DMS153 treated with DMSO at 0.1 percent for 48 hours (cell line): ENCODE results near the gene KCNH2.
"Not testable (repeated sequence)": the region's sequence is repeated elsewhere in the genome, so short reads cannot be mapped to it uniquely, and the experiment has no call there.

Source experiments
- DNase-seq: peaks from one replicate; lab custom pipeline; 2025; ENCODE audit not compliant: unreplicated experiment; lab: John Stamatoyannopoulos, UW

The KCNH2 gene, protein sequence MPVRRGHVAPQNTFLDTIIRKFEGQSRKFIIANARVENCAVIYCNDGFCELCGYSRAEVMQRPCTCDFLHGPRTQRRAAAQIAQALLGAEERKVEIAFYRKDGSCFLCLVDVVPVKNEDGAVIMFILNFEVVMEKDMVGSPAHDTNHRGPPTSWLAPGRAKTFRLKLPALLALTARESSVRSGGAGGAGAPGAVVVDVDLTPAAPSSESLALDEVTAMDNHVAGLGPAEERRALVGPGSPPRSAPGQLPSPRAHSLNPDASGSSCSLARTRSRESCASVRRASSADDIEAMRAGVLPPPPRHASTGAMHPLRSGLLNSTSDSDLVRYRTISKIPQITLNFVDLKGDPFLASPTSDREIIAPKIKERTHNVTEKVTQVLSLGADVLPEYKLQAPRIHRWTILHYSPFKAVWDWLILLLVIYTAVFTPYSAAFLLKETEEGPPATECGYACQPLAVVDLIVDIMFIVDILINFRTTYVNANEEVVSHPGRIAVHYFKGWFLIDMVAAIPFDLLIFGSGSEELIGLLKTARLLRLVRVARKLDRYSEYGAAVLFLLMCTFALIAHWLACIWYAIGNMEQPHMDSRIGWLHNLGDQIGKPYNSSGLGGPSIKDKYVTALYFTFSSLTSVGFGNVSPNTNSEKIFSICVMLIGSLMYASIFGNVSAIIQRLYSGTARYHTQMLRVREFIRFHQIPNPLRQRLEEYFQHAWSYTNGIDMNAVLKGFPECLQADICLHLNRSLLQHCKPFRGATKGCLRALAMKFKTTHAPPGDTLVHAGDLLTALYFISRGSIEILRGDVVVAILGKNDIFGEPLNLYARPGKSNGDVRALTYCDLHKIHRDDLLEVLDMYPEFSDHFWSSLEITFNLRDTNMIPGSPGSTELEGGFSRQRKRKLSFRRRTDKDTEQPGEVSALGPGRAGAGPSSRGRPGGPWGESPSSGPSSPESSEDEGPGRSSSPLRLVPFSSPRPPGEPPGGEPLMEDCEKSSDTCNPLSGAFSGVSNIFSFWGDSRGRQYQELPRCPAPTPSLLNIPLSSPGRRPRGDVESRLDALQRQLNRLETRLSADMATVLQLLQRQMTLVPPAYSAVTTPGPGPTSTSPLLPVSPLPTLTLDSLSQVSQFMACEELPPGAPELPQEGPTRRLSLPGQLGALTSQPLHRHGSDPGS

DNA sequence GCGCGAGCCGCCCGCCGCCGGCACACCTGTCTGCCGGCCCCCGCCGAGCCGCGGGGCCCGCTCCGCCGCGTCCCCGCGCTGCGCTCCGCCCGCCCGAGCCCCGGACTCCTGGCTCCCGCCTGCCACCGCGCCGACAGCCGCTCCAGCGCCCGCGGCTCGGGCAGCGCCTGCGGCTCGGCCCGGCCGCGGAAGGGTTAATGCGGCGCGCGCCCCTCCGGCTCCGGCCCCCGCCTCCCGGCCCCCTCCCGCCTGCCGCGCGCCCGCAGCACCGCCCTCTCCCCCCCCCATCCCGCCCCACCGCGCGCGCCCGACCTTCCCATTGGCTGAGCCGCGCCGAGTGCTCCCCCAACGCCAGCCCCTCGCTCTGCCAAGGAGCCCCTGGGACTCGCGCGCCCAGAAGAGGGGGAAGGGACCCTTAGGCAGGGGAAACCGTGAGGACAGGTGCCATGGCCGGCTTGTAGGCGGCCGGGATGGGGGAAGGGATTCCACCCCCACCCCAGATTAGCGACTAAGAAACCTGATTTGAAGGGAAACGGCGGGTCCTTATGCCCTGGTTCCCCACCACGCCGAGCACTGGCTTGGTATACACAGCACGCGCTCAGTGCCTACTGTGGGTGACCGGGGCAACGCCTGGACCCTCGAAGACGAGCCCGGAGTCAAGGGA, at the start of gene KCNH2:
Gene KCNH2 (minus strand): TSS at position 196 of the 664 bp plus-strand sequence. CDS start 408 bp downstream, outside the sequence.
- peak; percentile 52 for DNase-seq

DNA sequence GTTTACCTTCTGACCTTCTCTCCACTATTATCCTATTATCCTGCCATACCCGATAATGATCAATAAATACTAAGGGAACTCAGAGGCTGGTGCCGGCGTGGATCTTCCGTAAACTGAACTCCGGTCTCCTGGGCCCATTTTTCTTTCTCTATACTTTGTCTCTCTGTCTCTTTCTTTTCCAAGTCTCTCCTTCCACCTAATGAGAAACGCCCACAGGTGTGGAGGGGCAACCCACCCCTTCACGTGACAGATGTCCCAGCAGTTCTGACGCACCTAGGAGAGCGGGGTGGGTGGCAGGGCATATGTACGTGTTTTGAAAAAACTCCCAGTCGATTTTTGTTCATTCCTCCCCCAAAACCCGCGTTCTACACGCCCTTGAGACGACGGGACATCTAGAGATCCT, 49.6 kb upstream of the KCNH2 start:
- not testable (repeated sequence) for DNase-seq

DNA sequence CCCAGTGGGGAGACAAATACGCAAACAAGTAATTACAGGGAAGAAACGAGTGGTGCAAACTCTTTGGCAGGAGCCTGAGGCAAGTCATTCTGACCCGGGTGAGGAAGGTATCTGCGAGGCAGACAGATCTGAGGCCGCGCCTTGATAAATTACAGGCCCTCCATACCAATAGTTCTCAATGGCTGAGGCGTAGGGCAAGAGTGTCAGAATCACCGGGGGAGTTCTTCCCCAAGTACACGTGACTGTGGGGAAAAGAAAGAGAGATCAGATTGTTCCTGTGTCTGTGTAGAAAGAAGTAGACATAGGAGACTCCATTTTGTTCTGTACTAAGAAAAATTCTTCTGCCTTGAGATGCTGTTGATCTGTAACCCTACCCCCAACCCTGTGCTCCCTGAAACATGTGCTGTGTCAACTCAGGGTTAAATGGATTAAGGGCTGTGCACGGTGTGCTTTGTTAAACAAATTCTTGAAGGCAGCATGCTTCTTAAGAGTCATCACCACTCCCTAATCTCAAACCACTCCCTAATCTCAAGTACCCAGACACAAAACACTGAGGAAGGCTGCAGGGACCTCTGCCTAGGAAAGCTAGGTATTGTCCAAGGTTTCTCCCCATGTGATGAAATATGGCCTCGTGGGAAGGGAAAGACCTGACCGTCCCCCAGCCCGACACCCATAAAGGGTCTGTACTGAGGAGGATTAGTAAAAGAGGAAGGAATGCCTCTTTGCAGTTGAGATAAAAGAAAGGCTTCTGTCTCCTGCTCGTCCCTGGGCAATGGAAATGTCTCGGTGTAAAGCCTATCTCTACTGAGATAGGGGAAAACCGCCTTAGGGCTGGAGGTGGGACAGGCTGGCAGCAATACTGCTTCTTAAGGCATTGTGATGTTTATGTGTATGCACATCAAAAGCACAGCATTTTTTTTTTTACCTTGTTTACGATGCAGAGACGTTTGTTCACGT, 48.9 kb upstream of the KCNH2 start:
- DNase-seq: not testable (repeated sequence)

DNA sequence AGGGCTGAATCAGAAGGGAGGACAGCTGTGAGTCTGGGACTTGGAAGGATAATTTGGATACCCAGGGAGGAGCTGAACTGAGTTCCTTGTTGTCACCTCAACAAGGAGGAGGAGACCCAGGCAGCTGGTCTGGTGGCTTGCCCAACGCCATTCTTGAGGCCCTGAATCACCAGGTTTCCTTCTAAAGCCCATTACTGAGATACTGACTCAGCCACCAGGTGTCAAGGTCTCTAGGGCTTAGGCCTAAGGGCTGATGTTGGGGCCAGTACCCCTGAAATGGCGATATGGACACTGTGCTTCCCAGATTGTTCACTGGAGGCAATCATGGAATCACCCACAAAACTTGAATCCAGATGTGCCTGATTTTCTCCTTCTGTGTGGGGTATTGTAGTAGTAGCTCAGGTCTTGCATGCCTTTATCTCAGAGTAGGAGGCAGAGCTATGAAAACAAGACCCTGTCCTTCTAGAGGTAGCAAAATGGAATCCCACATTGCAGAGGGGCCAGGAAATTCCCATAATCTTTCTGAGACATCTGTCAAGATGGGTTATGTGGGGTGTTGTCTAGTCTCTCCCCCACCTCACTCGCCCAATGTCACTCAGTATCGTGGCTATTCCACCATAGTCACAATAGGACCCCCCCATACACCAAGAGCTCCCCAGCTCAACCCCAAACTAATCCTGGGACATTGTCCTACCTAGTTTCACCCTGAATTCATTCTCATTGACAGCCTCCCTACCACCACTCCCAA, 48.0 kb upstream of the KCNH2 start:
- no peak for DNase-seq

DNA sequence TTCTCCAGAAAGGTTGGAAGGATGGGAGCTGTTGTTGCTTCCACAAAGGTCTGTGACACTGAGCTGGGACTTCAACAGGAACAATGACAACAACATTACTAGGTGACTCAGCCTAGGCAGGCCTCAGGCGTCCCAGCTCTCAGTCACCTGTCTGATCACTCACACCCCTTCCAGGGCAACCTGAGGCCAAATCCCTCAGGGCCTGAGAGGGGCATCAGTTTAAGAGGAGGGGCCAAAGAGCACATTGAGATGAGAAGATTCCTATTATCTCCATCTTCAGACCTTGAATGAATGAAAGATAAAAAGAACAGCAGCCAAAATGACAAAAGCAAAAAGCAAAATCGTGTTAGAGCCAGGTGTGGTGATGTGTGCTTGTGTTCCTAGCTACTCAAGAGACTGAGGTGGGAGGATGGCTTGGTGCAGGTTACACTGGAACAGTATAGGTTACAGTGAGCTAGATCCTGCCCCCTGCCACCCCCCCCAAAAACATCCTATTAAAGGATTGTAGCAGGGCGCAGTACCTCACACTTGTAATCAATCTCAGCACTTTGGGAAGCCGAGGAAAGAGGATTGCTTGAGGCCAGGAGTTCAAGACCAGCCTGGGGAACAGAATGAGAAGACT, 46.4 kb upstream of the KCNH2 start, which contains the start of gene ATG9B:
Gene ATG9B (minus strand): TSS at position 60 of the 622 bp plus-strand sequence. CDS start 71 bp downstream, outside the sequence.
- DNase-seq: no peak

DNA sequence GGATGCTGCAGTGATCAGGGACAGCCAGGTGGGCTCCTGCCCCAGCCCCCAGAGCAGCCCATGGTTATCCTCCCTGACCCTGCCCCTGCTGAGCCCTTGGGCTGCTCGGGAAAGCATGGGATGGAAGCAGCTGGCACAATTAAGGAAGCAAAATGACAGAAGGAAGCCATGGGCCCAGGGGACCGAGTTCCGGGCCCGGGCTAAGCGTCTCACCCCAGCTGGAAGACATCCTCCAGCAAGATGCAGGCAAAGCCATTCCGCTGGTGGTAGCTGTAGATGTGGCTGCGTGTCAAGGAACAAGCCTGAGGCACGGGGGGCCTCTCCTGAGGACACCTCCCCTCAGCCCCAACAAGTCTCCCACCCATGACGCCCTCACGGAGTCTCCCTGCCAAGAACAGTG, 45.1 kb upstream of the KCNH2 start:
- DNase-seq: no peak

DNA sequence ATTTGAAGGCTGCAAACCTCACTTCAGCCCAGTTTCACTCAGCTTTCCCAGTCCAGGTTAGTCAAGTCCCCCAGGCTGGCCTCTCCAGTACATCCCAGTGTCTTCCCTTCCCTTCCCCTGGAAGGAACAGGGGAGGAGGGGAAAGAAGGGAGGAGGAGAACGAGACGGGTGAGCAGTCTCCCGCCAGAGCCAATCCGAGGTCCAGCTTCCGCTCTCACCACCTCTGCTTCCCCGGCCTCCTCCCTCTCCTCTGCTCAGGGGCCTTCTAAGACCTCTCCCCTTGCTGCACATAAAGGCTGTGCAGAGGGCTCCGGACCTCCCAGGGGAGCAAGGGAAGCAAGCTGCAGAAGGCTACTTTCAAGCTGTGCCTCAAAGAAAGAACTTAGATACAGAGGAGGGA, 42.1 kb upstream of the KCNH2 start:
- no peak for DNase-seq

DNA sequence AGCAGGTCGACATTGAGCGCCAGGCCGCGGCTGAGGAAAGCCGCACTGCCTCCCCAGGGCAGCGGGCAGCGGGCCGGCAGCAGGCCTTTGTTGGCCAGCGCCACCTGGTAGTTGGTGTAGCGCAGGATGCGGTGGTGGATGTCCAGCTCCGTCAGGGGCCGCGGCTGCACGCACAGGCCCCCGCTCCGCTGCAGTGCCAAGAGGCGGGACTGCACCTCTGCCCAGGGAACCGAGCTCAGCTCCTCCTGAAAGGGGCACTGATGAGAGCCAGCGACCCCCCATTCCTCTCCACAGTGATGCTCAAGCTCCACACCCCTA, 41.0 kb upstream of the KCNH2 start:
- DNase-seq: no peak

DNA sequence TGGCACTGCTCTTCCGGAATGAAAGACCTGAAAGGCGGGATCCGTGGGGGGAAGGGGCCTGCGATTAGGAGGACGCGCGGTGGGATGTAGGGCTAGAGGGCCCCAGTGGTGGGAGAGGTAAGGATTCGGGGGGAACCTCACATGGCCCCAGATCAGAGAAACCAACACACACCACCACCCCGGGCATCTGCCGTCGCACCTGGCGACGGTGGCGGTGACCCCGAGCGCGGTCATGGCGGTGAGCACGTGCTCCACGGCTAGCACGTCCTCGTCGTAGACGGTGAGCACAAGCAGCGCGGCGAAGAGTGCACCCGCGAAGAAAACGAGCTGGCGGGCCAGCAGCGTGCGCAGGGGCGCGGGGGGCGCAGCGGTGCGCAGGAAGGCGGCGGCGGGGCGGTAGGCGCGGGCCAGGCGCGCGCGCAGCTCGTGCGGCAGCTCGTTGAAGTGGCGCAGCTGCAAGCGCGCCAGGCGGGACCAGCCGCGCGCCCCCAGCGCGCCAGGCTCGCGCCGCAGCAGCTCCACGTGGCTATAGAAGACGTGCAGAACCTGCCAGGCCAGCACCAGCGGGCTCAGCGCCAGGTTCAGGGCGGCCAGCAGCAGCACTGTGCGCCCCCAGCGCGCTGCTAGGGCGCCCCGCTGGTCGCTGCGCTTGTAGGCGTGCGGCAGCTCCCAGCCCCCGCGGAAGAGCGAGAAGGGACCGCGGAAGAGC, 40.5 kb upstream of the KCNH2 start:
- DNase-seq: peak; percentile 33

DNA sequence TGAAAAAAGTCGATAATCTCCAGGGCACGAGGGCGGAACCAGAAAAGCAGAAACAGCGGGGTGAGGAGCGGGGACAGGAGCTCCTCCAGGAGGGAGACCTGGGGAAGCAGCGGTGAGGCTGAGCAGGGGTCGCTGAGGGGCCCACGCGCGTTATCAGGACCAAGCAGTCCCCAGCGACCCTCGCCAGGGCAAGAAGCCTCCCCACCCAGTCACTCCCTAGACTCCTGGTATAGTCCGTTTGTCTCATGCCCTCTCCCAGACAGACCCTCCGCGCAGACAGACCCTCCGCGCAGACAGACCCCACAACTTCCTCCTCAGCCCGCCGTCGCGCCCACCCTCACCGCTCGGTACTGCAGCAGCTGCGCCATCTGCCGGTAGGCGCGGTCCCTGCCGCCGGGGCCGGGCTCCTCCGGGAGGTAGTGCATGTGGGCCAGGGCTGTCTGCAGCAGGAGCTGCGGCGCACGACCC, 39.9 kb upstream of the KCNH2 start:
- DNase-seq: peak; percentile 25

DNA sequence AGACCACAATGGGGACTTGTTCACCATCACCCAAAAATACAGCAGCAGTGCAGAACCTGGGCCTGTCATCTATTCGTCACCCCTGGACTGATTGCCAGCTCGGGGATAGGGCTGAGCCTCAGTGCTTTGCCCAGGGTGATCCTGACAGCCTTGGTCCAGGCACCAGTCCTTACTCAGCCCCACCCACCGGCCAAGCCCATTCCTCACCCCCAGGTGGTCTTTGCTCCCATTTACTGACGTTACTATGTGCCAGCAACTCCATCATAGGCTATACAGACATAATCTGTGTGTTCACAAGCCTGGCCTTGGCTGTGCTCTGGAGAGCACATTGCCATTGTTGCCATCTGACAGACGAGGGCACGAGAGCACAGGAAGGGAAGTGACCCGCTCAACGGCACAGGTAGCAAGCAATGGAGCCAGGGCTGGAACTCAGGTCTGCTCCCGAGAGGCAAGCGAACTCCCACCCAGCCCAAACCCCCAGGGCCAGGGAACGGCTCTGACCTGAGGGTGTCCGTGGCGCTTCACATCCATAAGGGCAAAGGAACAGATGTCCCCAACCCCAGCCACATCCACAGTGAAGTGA, 39.3 kb upstream of the KCNH2 start:
- DNase-seq: no peak

DNA sequence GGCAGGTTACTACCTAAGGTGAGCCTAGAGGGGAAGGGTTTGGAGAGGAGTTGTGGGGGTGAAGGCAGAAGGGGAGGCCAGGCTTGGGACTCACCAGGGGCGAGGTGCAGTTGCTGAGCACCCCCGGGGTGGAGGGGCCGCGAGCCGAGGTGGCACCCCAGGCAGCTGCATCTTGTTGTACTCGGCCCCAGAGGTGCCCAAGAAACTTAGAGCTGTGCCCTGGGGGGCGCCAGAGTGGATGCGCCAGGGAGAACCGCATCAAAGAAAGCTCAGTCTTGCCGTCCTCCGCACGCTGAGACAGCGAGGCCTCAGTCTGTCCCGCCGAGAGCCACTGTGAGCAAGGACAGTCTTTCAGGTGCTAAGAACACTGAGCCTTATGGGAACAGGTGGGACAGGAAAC, 38.8 kb upstream of the KCNH2 start:
- DNase-seq: no peak

DNA sequence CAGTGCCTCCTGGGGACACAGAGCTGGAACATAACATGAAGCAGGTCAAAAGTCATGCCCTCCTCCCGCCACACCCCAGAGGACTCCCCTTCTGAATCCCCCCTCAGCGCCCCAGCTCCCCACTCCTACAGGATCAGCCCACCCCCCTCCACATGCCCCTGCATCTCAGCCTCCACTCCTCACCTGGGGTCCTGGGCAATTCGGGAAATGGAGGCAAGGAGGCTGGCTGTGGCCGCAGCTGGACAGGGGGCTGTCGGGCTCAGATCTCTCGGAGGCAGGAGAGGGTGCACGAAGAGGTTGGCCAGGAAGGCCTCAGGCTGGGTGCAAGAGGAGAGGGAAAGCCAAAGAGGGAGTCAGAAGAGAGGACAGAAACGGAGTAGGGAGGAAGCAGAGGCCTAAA, 38.4 kb upstream of the KCNH2 start:
- DNase-seq: no peak

DNA sequence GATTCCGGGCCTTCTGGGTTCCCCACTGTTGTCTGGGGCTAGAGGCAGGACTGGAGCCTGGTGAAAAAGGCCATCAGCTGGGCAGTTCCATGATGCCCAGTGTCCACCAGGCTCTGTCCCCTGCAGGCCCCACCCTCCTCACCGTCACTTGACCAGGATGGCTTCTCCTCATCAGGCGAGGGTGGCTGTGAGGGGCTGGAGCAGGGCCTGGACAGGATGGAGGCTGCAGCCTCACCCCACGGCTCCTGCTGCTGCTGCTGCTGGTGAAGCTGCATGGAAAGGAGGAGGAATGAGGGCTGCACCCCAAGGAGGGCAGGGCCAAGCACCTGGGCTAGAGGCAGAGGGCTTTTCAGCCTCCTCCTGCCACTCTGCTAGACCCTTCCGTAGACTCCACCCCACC, 37.8 kb upstream of the KCNH2 start:
- no peak for DNase-seq

DNA sequence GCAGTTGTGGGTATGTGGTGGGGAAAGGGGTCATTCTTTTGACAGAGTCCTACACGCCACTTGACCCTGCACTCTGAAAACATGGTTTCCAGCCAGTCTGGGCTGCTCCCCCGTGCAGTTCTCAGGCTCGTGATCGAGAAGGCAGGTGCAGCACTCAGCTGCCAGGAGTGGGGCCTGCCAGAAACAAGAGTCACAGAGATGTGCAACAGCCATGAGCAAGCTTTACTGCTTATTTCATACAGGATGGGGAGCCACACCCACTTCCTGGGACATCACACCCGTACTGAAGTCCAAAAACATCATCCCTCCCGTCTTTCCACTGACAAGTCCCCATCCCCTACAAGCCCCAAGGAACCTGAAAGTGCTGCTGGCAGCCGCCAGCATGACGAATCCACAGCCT, 36.8 kb upstream of the KCNH2 start:
- no peak for DNase-seq

DNA sequence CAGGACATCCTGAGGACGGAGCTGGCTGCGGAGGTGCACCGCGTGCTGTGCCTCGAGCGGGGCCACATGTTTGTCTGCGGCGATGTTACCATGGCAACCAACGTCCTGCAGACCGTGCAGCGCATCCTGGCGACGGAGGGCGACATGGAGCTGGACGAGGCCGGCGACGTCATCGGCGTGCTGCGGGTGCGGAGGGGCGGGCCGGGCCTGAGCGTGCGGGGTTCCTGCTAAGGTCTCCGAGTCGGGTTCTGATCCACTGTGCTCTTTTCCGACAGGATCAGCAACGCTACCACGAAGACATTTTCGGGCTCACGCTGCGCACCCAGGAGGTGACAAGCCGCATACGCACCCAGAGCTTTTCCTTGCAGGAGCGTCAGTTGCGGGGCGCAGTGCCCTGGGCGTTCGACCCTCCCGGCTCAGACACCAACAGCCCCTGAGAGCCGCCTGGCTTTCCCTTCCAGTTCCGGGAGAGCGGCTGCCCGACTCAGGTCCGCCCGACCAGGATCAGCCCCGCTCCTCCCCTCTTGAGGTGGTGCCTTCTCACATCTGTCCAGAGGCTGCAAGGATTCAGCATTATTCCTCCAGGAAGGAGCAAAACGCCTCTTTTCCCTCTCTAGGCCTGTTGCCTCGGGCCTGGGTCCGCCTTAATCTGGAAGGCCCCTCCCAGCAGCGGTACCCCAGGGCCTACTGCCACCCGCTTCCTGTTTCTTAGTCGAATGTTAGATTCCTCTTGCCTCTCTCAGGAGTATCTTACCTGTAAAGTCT, 35.8 kb upstream of the KCNH2 start:
- DNase-seq: peak; percentile 76

DNA sequence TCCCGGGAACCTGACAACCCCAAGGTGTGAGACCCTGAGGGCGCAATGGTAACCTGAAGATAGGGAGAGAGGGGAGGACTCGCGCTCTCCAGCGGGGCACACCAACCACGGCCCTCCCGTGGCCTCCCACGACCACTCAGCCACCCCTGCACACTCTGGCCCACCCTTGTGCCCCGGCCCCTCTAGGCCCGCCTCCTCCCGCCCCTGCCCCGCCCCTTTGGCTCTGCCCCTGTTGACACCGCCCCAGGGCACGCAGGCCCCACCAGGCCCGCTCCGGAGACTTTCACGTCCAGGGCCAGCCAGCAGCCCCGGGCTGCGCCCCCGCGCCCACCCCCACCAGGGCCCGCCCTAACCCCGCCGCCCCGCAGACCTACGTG, 35.2 kb upstream of the KCNH2 start:
- no peak for DNase-seq
